NT2/D1 (cell line): ENCODE measurements around the gene GM2A.

Experiments used
- SUZ12 ChIP-seq: IDR thresholded peaks from 2 replicates; pipeline ENCODE4 v1.6.1; 2011; ENCODE audit not compliant: insufficient read length, insufficient read depth; ENCODE audit errors: extremely low read depth
- ZNF274 ChIP-seq: IDR thresholded peaks from 2 replicates; pipeline ENCODE4 v1.6.1; 2011; ENCODE audit warnings: mild to moderate bottlenecking, low read depth, low read length

DNA sequence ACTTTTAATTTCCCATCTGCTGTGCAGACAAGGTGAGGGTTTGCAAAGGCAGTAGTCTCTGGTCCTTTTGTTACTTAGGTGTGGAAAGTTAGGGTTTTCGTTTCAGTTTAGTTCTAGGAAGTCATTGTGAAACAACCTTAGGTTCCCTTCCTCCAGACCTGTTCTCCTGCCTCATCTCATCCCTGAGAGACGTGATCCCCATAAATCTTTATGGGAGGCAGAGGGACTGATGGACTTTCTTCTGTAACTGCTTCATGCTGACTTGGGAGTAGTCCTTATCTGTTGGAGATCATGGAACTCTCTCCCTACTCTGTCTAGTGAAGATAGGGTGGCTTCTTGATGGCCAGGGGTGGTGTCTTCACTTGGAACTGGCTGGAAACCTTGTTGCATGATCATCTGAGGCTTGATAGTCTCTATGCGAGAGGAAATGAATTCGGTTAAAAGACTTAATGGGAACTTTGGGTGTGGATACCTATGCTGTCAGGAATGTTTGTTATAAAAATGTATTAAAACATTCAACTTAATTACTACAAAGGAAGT, 7.2 kb upstream of the GM2A start:
- TF ChIP-seq SUZ12 (no peak), ZNF274 (no peak)
